HG03097 (cell line): Measurements from ENCODE around the gene EIF3L.
A peak's percentile ranks its signal among the peaks of the same experiment; 100 is the strongest.

Experiments
- ATAC-seq: cut with Tn5 transposase; IDR thresholded peaks from one replicate; pipeline ENCODE4 v1.9.1; 2021; ENCODE audit not compliant: unreplicated experiment, low FRiP score

EIF3L gene

DNA sequence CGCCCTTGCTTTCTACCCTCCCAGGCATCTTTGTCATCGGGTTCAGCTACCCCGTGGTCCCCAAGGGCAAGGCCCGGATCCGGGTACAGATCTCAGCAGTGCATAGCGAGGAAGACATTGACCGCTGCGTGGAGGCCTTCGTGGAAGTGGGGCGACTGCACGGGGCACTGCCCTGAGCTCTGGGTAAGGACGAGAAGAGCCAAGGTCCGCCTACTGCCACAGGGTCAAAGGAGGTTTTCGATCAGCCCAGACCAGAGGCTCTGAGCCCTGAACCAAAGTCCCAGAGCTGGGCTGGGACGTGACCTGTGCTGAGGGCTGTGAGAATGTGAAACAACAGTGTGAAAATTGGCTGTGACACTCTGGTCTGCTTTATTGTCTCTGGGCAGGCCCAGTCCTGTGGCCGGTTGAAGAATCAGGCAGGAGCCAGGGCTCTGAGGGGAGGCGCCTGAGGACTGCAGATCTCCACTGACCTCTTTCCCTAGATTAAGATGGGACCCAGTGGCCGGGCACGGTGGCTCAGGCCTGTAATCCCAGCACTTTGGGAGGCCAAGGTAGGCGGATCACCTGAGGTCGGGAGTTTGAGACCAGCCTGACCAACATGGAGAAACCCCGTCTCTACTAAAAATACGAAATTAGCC, 32.6 kb upstream of the EIF3L start:
- ATAC-seq = no peak

DNA sequence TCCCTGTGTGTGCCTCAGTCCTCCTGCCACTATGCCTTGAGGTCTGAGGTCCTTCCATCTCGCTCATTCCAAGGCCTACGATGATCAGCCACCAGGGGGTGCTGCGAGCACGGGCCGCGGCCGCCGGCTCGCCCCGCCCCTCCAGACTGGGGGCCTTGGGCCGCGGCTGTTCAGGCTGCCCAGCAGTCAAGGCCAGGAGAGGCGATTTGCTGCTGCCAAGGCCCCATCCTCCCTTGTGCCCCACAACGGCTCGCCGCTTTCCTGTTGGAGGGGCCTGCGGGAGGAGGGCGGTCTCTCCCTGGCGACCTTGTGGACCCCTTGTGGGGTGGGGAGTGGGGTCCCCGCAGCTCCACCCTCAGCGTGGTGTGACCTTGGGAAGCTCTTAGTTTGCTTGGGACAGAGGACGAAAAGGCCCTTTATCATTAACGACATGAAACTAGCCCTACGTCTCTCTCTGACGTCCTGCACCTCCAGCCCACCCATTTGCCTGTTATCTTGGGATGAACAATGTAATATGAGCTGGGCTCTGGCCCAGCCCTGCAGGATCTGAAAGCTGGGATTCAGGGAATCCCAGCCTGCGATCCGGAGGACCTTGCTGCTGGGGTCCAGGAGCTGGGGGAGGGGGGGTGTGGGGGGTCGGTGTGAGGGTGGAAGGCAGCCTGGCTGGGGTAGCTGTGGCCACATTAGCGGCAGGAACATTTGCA, 31.4 kb upstream of the EIF3L start:
- no peak for ATAC-seq

DNA sequence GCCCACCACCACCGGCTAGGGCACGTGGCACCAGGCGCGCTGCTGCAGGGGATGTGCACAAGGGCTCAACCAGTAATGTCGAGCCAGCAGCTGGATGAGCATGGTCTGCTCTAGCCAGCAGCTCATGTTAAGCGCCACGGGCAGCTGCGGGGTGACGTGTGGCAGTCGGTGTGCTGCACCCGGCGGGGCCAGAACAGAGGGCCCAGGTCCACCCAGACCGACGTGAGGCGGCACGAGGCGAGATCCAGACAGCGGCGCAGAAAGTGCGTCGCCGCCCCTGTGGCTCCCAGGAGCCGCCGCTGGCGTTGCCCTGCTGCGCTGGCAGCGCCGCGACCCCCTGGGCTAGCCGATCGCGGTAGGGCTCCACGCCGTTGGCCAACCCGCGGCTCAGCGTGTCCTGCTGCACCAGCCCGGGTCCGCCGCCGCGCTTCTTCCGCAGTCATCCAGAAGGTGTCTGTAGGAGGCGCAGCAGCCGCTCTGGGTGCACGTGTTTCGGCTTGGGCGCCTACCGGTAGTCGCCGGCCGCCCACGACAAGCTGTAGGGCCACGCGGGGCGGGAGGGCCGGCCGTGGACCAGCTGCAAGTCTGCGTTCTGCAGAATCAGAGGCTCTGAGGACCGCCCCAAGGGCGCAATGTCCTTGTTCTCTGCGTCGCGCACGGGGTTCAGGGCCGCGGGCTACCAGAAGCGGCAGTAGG, 30.7 kb upstream of the EIF3L start:
- ATAC-seq = no peak

- no peak for ATAC-seq
These were observed 30.1 kb upstream of the EIF3L start for GRCh38 chr22:37819105-37819433.

DNA sequence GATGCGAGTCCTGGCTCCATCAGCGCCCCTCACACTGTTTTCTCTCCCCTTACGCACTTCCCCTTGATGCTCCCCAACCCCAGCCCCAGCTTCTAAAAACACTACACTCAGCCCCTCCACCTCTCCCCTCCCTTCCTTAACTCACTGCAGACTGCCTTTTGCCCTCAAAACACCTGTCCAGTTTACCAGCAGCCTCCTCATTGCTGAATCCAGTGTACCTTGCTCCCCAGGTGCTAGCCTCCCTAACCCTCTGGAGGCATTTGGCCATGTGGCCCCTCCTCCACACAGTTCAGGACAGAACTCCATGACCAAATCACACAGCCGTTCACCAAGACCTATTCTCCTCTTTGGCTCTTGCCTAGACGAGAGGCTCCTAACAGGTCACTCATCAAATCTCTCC, 28.9 kb upstream of the EIF3L start:
- no peak for ATAC-seq

DNA sequence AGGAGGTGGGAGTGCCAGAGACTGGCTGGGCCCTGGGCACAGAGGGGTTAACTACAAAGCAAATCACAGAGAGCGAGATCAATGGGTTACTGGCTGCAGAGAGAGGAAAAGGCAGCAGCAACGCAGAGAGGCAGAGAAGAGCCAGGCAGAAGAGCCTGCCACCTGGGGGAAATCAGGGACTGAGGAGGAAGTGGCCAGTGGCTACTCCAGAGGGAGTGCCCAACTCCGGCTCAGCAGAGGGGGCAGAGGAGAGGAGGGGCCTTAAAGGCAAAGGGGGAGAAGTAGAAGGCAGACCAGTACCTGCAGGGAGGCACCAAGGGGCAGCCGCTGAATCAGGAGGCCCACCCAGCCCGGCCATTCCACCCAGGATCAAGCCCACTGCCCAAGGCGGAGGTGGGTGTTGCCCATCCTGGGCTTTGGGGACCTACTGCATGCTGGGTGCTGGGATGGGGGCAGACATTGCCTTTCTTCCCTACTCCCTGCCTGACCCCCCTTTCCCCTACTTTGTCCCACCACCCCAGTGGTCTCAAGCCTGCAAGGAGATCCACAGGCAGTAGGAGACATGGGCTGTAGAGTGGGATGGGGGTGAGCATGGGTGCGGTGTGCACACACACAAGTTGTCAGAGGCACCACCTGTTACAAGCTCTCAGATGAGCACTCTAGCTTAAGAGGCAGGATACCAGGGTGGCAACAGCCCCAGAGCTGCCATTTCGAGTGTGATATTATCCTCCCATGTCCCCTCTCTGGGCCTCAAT, 27.0 kb upstream of the EIF3L start:
- ATAC-seq = no peak

- no peak for ATAC-seq
These were observed 25.9 kb upstream of the EIF3L start, which contains the start of gene GALR3 for GRCh38 chr22:37823134-37823985. GALR3 (plus strand) TSS chr22:37823382; CDS start chr22:37823407, 25 bp downstream.

- ATAC-seq = no peak
These were observed 24.3 kb upstream of the EIF3L start for GRCh38 chr22:37824674-37825641.

GRCh38 chr22:37827056-37827455, 22.2 kb upstream of the EIF3L start:
- no peak for ATAC-seq

DNA sequence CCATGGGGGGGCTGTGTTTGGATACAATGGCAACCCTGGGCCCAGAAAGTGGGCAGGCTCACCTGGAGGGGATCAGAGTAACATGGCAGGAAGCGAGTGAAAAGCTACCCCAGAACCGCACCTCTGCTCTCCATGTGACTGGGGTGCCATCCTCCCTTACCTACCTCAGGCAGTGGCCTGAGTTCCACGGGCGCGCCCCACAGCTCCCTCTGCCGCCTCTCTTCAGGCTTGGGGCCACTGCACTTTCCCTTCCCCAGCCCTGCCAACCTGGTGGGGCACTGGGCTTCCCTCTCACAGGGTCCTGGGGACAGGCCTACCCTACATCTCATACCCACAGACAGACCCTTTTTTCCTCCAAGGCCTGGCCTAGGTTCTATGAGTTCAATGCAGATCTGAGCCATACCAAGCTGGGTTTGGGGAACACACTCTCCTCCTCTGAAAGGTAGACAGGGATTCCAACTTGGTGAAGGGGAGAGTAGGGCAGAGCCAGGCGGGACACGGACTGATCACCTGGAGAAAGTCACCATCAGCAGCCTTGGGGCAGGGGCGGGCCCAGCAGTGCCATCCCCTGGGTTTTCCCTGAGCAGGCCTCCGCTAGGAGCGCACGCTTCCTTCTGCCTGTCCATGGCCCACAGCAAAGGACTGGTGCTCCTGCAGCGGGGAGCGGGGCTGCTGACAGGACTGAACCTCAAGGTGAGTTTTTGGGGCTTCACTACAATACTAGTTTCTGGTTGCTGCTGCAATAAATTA, 19.0 kb upstream of the EIF3L start:
- ATAC-seq = no peak

GRCh38 chr22:37831472-37831871, 17.7 kb upstream of the EIF3L start:
- no peak for ATAC-seq

- no peak for ATAC-seq
These were observed 17.0 kb upstream of the EIF3L start for GRCh38 chr22:37832022-37832857.

DNA sequence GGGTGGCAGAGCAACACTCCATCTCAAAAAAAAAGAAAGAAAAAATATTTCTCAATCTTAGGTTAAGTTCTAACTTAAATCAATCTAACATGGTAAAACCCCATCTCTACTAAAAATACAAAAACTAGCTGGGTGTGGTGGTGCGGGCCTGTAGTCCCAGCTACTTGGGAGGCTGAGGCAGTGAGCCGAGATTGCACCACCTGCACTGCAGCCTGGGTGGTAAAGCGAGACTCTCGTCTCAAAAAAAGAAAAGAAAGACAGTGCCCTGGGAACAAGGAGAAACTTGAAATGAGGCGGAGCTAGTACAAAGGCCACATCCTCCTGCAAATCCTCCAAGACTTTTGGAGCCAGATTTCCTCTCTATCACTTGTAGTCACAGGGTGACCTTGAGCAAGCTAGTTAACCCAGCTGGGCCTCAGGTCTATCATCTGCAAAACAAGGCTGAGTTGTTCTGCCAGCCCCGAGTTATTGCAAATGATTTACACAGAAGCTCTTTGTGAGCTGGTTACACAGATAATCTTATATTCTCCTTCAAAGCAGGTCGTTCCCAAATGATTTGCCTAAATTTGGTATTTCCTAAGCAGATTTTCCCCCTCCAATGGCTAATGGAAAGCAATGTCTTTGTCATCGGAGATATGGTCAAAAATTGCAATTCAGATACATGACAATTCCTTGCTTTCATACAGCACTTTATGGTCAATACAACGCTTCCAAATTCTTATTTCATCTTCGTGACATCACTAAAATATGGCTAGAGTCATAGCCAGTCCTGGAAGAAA, 7.0 kb upstream of the EIF3L start:
- no peak for ATAC-seq

GRCh38 chr22:37843741-37844089, 5.5 kb upstream of the EIF3L start:
- peak; percentile 31 for ATAC-seq

DNA sequence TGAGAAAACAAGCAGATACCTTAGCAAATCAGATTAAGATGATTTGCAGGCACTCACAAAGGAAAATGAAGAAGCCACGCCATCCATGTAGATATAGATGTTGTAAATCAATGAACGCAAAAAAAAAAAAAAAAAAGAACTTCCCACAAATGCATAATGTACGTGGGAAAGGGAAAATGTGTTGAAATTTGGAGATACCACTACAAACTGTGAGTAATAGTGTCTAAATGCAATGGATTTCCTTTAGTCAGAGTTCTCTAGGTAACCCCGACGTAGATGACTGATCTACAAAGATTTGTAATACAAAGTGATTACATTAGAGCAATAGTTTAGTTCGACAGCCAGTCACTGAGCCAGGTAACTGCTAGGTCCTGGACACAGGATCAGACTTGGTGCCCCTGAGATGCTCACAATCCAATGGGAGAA, 4.3 kb upstream of the EIF3L start:
- no peak for ATAC-seq

DNA sequence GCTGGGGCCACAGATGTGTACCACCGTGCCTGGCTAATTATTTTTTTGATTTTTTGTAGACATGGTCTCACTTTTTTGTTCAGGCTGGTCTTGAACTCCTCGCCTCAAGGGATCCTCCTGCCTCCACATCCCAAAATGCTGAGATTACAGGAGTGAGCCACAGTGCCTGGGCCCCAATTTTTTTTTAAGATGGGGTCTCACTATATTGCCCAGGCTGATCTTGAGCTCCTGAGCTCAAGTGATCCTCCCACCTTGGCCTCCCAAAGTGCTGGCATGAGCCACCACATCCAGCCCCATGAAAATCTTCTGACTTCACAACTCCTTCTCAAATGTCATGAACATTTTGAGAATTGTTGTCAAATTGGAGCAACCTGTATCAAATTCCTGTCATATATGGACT, 2.8 kb upstream of the EIF3L start:
- ATAC-seq = no peak

DNA sequence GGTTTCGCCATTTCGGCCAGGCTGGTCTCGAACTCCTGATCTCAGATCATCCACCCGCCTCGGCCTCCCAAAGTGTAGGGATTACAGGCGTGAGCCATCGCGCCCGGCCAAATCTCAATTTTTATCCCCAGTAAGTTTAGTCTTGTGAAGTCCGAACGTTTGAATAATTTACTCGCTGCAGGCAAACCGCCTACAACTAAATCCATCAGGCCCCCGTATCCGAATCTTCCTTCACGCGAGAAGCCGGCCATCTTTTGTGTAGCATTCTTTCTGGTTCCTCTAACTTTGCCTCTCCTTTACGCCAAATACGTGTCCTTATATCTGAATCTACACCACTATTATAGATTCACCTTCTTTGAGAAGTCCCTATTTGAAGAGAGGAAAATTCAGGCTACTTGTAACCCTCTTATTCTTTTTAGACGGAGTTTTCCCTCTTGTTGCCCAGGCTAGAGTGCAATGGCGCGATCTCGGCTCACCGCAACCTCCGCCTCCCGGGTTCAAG, 581 bp upstream of the EIF3L start:
- ATAC-seq = no peak
